A549 (cell line): ENCODE results near the gene TRMT5. TPM values are rescaled to one million over a fixed set of nuclear protein-coding genes. Genes with fewer than 3 reads are reported as not detected.

Experiments
- ATAC-seq, 2 experiments: fragments of 200-7000 bp in 1 of 2; fragments of >200 bp in 1 of 2; cut with Nextera tagmentation in 1 of 2; cut with Tn5 transposase in 1 of 2; 3 replicates each; pipeline versions ENCODE4 v1.8.0 to v1.9.1; 2018 to 2020; ENCODE audit warnings: mild to moderate bottlenecking in 1 of 2, moderate library complexity in 1 of 2
- CTCF ChIA-PET: fragments of 300-600 bp; sonication (Branson Sonifier 250); formaldehyde crosslinking; extraction: SDS; loops from one replicate; lab custom pipeline; 2021; ENCODE audit warnings: antibody characterized with exemption, inconsistent platforms; lab: Yijun Ruan, JAX
- POLR2A ChIA-PET: fragments of 350-600 bp; formaldehyde crosslinking; extraction: SDS; loops from one replicate; lab custom pipeline; 2021; ENCODE audit warnings: antibody characterized with exemption, inconsistent platforms; lab: Yijun Ruan, JAX
- DNase-seq, 2 experiments: peaks; one replicate each; pipeline versions ENCODE4 v3.0.0 to v3.0.0-alpha.2; 2011 to 2016; ENCODE audit warnings: low read depth in 1 of 2, low spot score in 1 of 2
- FAIRE-seq: peaks from 2 replicates; lab custom pipeline; 2011; peaks lifted over from hg19 to GRCh38; lab: Jason Lieb, UNC
- H3K27ac ChIP-seq, 2 experiments: fragments of >200 bp; sonication (Bioruptor Twin); formaldehyde crosslinking; 3 replicates each; pipeline ENCODE4 v1.5.1; 2016 to 2017
- H3K4me1 ChIP-seq: fragments of >200 bp; sonication (Bioruptor Twin); formaldehyde crosslinking; 3 replicates; pipeline ENCODE4 v1.6.1; 2016
- H3K4me2 ChIP-seq: fragments of >200 bp; sonication (Bioruptor Twin); formaldehyde crosslinking; 3 replicates; pipeline ENCODE4 v1.6.1; 2016
- H3K4me3 ChIP-seq: fragments of >200 bp; sonication (Bioruptor Twin); formaldehyde crosslinking; 3 replicates; pipeline ENCODE4 v1.5.1; 2016
- H3K9me3 ChIP-seq: fragments of >200 bp; sonication (Bioruptor Twin); formaldehyde crosslinking; 3 replicates; pipeline ENCODE4 v1.6.1; 2016
- ATOH8 ChIP-seq: fragments of 250-450 bp; sonication (Bioruptor Pico); IDR thresholded peaks from 2 replicates; pipeline ENCODE4 v1.5.0; 2020; ENCODE audit warnings: low read depth, mild to moderate bottlenecking, moderate library complexity
- CBX8 ChIP-seq: fragments of 200-600 bp; sonication (generic); IDR thresholded peaks from 2 replicates; pipeline ENCODE4 v1.6.1; 2016
- CHD4 ChIP-seq: fragments of 200-600 bp; sonication (generic); IDR thresholded peaks from 2 replicates; pipeline ENCODE4 v1.6.1; 2016; ENCODE audit warnings: antibody characterized with exemption, mild to moderate bottlenecking, borderline replicate concordance
- E2F6 ChIP-seq: IDR thresholded peaks from 2 replicates; pipeline ENCODE4 v1.6.1; 2012; ENCODE audit warnings: low read depth, borderline replicate concordance
- EHMT2 ChIP-seq: fragments of 200-600 bp; sonication (generic); IDR thresholded peaks from 2 replicates; pipeline ENCODE4 v1.6.1; 2016; ENCODE audit warnings: antibody characterized with exemption, low read depth, mild to moderate bottlenecking, moderate library complexity
- FOSB ChIP-seq: fragments of 250-450 bp; sonication (Bioruptor Pico); IDR thresholded peaks from 2 replicates; pipeline ENCODE4 v1.5.0; 2020; ENCODE audit warnings: mild to moderate bottlenecking, moderate library complexity
- HOXB5 ChIP-seq: fragments of 250-450 bp; sonication (Bioruptor Pico); IDR thresholded peaks from 2 replicates; pipeline ENCODE4 v1.5.0; 2020; ENCODE audit warnings: mild to moderate bottlenecking, moderate library complexity
- MAFK ChIP-seq: fragments of 450-650 bp; IDR thresholded peaks from 2 replicates; pipeline ENCODE4 v1.6.1; 2014; ENCODE audit not compliant: partially characterized antibody
- POLR2A ChIP-seq: IDR thresholded peaks from 2 replicates; pipeline ENCODE4 v1.6.1; 2012; ENCODE audit warnings: mild to moderate bottlenecking, low read length
- TP53 ChIP-seq: fragments of 250-450 bp; sonication (Bioruptor Pico); IDR thresholded peaks from 2 replicates; pipeline ENCODE4 v1.5.0; 2021; ENCODE audit warnings: mild to moderate bottlenecking, moderate library complexity
- ZC3H11A ChIP-seq: fragments of 450-650 bp; IDR thresholded peaks from 2 replicates; pipeline ENCODE4 v1.6.1; 2014; ENCODE audit warnings: antibody characterized with exemption, mild to moderate bottlenecking
- ZNF302 ChIP-seq: fragments of 250-450 bp; sonication (Bioruptor Pico); IDR thresholded peaks from 2 replicates; pipeline ENCODE4 v1.9.0; 2021; ENCODE audit warnings: inconsistent platforms, mild to moderate bottlenecking, moderate library complexity
- WGBS: methylation state at CpG from one replicate; pipeline ENCODE4 v1.1.6; 2017; ENCODE audit errors: missing lambda C conversion rate; 5-methylcytosine and 5-hydroxymethylcytosine counted together
- polyA plus RNA-seq, 4 experiments: library from polyadenylated mRNA; depleted of rRNA in 3 of 4; stranded (reverse); fragments of >200 nt; fragmentation: RNase III in 1 of 4; extraction: RNeasy Plus Mini Kit Qiagen cat#74134 plus additional on column Dnase treatment in 1 of 4; gene quantifications; 2 replicates in 3 of 4; 3 replicates in 1 of 4; pipeline ENCODE4 v1.2.3, GENCODE V29; 2011 to 2017
- small RNA-seq, 6 experiments: library from RNA; depleted of rRNA; stranded (forward); fragments of <200 nt; gene quantifications; one replicate each; pipeline ENCODE3, GENCODE V24; 2012

Gene TRMT5
- polyA plus RNA-seq, 2 of the 4 experiments (the other 2 are of a cell fraction): 18.2 to 18.8 TPM

- TF ChIP-seq EHMT2: no peak
- no peak for TF ChIP-seq ZC3H11A
- TF ChIP-seq CHD4: no peak
- no peak for TF ChIP-seq TP53
- TF ChIP-seq FOSB: no peak
- no peak for TF ChIP-seq HOXB5 (CRISPR knock-in tag)
- H3K9me3 ChIP-seq: no peaks in the 10 kb centered on the region
- WGBS: 95% methylated on average over 1 of the region's 1 CpG
- ATAC-seq (no peak), DNase-seq (no peak), FAIRE-seq (no peak)
- H3K4me3 ChIP-seq: no peak overlapping the region
- H3K4me2 ChIP-seq: no peak overlapping the region
- POLR2A ChIA-PET: no interaction called here
- H3K27ac ChIP-seq: no peak overlapping the region
- CTCF ChIA-PET: no interaction called here
- H3K4me1 ChIP-seq: no peaks in the 10 kb centered on the region
These were observed 55.6 kb downstream of the TRMT5 start for GRCh38 chr14:60925286-60925685.

GRCh38 chr14:60922050-60922449, 58.8 kb downstream of the TRMT5 start:
- H3K9me3 ChIP-seq: no peaks in the 10 kb centered on the region
- no peak overlapping the region for H3K4me3 ChIP-seq
- H3K4me2 ChIP-seq: no peak overlapping the region
- ChIA-PET CTCF (no interaction called here), POLR2A (no interaction called here)
- whole genome bisulfite sequencing: 95% methylated on average over 2 of the region's 2 CpGs
- FAIRE-seq (peak; percentile 54), ATAC-seq (no peak), DNase-seq (no peak)
- H3K4me1 ChIP-seq: no peaks in the 10 kb centered on the region
- H3K27ac ChIP-seq: no peak overlapping the region
- TF ChIP-seq ATOH8: no peak
- TF ChIP-seq E2F6: no peak
- no peak for TF ChIP-seq FOSB
- no peak for TF ChIP-seq CBX8
- no peak for TF ChIP-seq ZNF302
- TF ChIP-seq MAFK: peak; percentile 33
- no peak for TF ChIP-seq POLR2A

Small RNA genes lying within 50 kb of the gene (small RNA-seq; reads per million reads assigned to genes)
- gene RNU6-398P: 0 reads per million in 6 experiments

Other genes with a start within 250 kb of the TRMT5 start
- gene MNAT1, start 246.3 kb downstream of the TRMT5 start, polyA plus RNA-seq (2011; rRNA removed): 69.2 and 78.1 TPM in 2 replicates
- 42.7 to 50.9 TPM (median 42.7 TPM) in 3 replicates for gene MNAT1, start 246.3 kb downstream of the TRMT5 start, polyA plus RNA-seq (2017; fragmentation: RNase III; extraction: RNeasy Plus Mini Kit Qiagen cat#74134 plus additional on column Dnase treatment)
- gene SLC38A6, start 166 bp upstream of the TRMT5 start, polyA plus RNA-seq (2011; rRNA removed): 31.4 and 37.8 TPM in 2 replicates
- 27.8 to 33.3 TPM (median 28.9 TPM) in 3 replicates for gene SLC38A6, start 166 bp upstream of the TRMT5 start, polyA plus RNA-seq (2017; fragmentation: RNase III; extraction: RNeasy Plus Mini Kit Qiagen cat#74134 plus additional on column Dnase treatment)